CD1c-positive myeloid dendritic cell (primary cell): ENCODE data around the gene SH3RF3.

Experiments used
- DNase-seq: peaks from one replicate; pipeline ENCODE4 v3.0.0-alpha.2; 2016; ENCODE audit errors: extremely low spot score

The SH3RF3 gene

GRCh38 chr2:109304731-109305470, 175.9 kb downstream of the SH3RF3 start:
- DNase-seq, result no peak

- no peak for DNase-seq
Measured at GRCh38 chr2:109305490-109306167, 176.6 kb downstream of the SH3RF3 start.

GRCh38 chr2:109306190-109306589, 177.2 kb downstream of the SH3RF3 start:
- no peak for DNase-seq

GRCh38 chr2:109311771-109312170, 182.8 kb downstream of the SH3RF3 start:
- DNase-seq, result no peak

GRCh38 chr2:109312902-109313301, 183.9 kb downstream of the SH3RF3 start:
- no peak for DNase-seq

GRCh38 chr2:109313343-109313742, 184.3 kb downstream of the SH3RF3 start:
- DNase-seq, result no peak

GRCh38 chr2:109316091-109316490, 187.1 kb downstream of the SH3RF3 start:
- no peak for DNase-seq

- no peak for DNase-seq
Measured at GRCh38 chr2:109317471-109318095, 188.6 kb downstream of the SH3RF3 start.

- no peak for DNase-seq
Measured at GRCh38 chr2:109318150-109318948, 189.3 kb downstream of the SH3RF3 start.

- no peak for DNase-seq
Measured at GRCh38 chr2:109318949-109319342, 189.9 kb downstream of the SH3RF3 start.

- DNase-seq, result no peak
Measured at GRCh38 chr2:109320195-109320922, 191.4 kb downstream of the SH3RF3 start.

- no peak for DNase-seq
Measured at GRCh38 chr2:109321570-109321969, 192.6 kb downstream of the SH3RF3 start.

GRCh38 chr2:109322111-109322510, 193.1 kb downstream of the SH3RF3 start:
- DNase-seq, result no peak

GRCh38 chr2:109322641-109323040, 193.6 kb downstream of the SH3RF3 start:
- no peak for DNase-seq

GRCh38 chr2:109324861-109325260, 195.9 kb downstream of the SH3RF3 start:
- no peak for DNase-seq

- no peak for DNase-seq
Measured at GRCh38 chr2:109325570-109325969, 196.6 kb downstream of the SH3RF3 start.

GRCh38 chr2:109326306-109326705, 197.3 kb downstream of the SH3RF3 start:
- DNase-seq, result no peak

GRCh38 chr2:109330056-109330455, 201.1 kb downstream of the SH3RF3 start:
- no peak for DNase-seq

GRCh38 chr2:109331081-109331480, 202.1 kb downstream of the SH3RF3 start:
- DNase-seq, result no peak

GRCh38 chr2:109331896-109332848, 203.2 kb downstream of the SH3RF3 start:
- DNase-seq, result peak; percentile 95
